Limb (tissue), 2 donors: Measurements from ENCODE around the gene MRPS21.
A peak's percentile ranks its signal among the peaks of the same experiment; 100 is the strongest.

Experiments
- DNase-seq, 2 donors: peaks; one replicate each; pipeline ENCODE4 v3.0.0-alpha.2; 2016; ENCODE audit errors: extremely low spot score in 2 of 2

Gene MRPS21

DNA sequence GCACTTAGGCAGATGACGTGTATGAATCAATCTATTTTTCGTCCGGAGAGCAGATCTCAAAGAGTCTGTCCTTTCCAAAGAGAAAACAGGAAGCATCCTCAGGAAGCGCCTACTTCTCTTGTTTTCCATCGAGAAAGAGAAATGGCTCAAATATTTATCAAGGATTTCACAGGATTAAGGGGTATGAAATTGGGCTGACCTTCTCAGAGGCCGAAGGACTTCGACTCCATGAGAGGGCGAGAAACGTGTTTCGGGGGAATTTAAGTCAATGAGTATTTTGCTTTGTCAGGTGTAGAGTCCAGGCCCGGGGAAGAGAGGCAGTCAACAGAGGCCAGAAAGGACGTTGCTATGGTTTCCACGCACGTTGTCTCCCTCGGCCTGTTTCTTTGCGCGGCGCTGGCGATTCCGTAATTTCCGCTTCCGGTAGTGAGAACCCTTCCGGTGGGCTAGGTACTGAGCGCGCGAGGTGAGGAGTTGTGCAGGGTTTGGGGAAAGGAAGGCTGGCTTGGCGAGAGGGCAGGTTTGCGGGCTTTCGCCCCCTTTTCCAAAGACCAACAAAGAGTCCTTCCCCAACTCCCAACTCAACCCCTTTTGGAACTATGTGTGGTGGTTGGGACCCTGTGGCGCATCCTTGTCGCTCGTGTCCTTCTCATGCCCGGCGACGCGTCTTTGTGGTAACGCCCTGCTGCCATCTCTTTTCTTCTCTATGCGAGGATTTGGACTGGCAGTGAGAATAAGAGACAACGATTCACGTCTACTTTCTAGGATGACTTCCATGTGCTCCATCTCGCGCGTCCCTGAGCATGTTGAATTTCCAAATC, at the start of gene MRPS21:
Gene MRPS21, plus strand, starts transcription at position 429 of the 821 bp plus-strand sequence. CDS start 506 bp downstream, outside the sequence.
- peak; percentile 92 to 96 for DNase-seq

- DNase-seq: no peak
Observed at GRCh38 chr1:150249936-150250335, 43.7 kb upstream of the MRPS21 start.

GRCh38 chr1:150256198-150256553, 37.5 kb upstream of the MRPS21 start:
- no peak for DNase-seq

DNA sequence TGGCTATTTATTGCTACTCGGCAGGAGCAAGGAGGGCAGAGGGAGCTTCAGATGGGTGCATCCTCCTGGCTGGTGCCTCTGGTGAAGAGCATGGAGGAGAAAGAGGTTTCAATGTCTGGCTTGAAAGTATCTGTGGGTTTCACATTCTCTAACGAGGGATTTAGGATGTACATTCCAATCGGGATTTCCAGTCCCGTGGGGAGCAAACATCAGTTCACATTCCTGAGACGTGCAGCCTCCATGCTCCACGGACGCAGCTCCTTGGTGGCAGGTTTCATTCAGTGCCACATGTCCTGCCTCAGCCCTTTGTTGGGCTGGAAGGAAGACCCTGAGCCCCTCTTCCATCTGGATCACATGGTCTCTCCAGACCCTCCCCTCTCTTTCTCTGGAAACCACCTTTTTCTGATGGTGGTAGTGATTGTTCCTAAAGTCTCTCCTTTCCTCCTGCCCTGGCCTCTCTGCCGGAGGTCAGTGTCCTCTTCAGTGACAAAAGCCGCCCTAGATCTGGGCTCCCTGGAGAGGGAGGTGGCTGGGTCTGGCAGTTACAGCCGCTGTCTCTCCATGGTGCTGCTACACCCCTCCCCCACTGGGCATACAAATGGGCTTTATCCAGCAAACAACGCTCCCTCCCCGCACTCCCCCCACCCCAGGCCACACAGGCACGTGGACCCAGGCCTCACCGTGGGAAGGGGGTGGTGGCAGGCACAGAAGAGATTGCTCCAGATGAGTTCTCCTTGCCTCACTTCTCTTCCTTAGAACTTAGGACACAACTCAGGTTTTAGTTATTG, 36.9 kb upstream of the MRPS21 start:
- peak in 1 of 2 donors; percentile 57 for DNase-seq

- DNase-seq: peak in 1 of 2 donors; percentile 54
Observed at GRCh38 chr1:150257624-150258585, 35.8 kb upstream of the MRPS21 start, which contains the start of gene CA14. Gene CA14 (plus strand): TSS chr1:150257774. CDS start chr1:150258129, 355 bp downstream.

- DNase-seq: peak in 1 of 2 donors; percentile 57
Observed at GRCh38 chr1:150259217-150259616, 34.4 kb upstream of the MRPS21 start.

GRCh38 chr1:150259758-150260669, 33.6 kb upstream of the MRPS21 start:
- peak; percentile 70 to 74 for DNase-seq

GRCh38 chr1:150261367-150261766, 32.3 kb upstream of the MRPS21 start:
- DNase-seq: no peak

DNA sequence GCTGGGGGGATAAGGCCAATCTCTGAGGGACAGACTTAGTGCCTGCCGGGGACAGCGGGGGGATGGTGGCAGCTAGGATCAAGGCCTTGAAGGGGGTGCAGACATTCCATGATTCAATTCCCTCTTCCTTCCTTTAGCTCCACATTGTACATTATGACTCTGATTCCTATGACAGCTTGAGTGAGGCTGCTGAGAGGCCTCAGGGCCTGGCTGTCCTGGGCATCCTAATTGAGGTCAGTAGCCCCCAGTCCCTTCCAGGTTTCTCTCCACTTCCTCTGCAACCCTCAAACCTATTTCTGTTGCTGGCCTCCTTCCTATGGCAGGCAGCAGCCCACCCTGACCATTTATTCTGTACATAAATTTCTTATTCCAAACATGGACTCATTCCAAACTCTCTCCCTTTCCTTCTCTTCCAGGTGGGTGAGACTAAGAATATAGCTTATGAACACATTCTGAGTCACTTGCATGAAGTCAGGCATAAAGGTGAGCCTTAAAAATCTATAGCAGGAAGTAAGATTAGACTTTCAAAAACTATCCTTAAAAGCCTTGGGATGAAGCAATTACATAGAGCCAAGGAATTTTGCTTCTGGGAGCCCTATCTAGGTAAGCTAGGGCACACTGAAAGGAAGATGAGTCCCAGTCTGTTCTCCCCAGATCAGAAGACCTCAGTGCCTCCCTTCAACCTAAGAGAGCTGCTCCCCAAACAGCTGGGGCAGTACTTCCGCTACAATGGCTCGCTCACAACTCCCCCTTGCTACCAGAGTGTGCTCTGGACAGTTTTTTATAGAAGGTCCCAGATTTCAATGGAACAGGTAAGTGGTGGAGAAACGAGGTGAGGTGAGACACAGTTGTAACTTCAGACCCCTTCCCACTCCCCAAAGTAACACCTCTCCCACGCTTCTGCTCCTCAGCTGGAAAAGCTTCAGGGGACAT, 31.0 kb upstream of the MRPS21 start:
- no peak for DNase-seq

GRCh38 chr1:150263549-150263948, 30.1 kb upstream of the MRPS21 start:
- no peak for DNase-seq

DNA sequence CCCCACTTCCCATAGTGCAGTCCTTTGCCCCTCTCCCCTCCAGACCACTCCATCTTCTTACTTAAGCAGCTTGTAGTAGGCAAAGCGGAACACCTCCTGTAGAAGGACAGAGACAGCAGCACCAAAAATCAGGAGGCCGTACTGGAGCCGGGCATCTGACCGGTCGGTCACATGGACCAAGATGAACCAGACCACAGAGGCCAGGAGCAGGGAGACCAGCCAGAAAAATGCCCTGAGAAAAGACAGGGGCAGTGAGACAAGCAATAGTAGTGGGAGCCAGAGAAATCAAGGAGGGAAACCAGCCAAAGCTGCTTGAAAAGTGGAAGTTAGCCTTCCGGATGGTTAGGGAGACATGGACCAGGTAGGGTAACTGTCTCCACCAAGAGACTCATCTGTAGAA, 25.8 kb upstream of the MRPS21 start:
- DNase-seq: no peak

GRCh38 chr1:150268340-150268704, 25.3 kb upstream of the MRPS21 start:
- no peak for DNase-seq

- peak; percentile 97 to 99 for DNase-seq
Observed at GRCh38 chr1:150268705-150269403, 24.8 kb upstream of the MRPS21 start, which contains the start of gene APH1A. Gene APH1A (minus strand): TSS chr1:150269016. CDS start chr1:150268810, 206 bp downstream.

DNA sequence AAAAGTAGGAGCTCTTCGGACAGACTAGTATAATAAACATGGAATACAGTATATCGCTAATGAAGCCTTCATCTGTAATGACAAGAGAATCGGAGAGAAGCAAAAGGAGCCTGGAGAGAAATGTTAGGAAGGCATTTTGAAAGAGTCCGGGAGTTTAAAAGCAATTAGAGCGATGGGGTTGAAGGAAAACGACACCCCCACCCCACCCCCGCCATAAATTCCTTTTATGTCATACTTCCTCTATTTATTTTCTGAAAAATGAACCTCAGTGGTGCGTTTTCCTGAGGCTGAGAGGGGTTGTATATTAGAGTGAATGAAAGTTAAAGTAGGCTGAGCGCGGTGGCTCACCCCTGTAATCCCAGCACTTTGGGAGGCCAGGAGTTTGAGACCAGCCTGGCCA, 24.2 kb upstream of the MRPS21 start:
- no peak for DNase-seq

DNA sequence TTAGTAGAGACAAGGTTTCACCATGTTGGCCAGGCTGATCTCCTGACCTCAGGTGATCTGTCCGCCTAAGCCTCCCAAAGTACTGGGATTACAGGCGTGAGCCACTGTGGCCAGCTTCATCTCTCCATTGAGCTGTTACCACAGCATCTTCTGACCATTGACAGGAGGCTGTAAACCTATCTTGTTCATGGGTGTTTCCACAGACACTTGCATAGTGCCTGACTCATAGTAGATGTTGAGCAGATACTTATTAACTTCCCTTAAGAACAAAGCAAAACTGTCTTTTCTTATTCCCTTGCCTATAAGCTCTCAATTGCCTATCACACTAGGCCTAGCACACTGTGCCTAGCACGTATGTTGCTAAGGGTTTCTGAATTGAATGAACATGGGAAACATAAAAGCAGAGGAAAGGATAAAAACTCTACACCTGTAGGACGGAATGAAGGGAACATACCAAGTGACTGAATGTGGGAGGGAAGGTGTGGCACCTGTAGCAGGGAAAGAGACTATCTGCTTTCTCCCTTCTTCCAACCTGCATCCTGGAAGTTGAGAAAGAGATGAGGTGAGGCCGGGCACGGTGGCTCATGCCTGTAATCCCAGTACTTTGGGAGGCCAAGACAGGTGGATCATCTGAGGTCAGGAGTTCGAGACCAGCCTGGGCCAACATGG, 22.2 kb upstream of the MRPS21 start:
- no peak for DNase-seq

GRCh38 chr1:150273311-150273710, 20.4 kb upstream of the MRPS21 start:
- no peak for DNase-seq

DNA sequence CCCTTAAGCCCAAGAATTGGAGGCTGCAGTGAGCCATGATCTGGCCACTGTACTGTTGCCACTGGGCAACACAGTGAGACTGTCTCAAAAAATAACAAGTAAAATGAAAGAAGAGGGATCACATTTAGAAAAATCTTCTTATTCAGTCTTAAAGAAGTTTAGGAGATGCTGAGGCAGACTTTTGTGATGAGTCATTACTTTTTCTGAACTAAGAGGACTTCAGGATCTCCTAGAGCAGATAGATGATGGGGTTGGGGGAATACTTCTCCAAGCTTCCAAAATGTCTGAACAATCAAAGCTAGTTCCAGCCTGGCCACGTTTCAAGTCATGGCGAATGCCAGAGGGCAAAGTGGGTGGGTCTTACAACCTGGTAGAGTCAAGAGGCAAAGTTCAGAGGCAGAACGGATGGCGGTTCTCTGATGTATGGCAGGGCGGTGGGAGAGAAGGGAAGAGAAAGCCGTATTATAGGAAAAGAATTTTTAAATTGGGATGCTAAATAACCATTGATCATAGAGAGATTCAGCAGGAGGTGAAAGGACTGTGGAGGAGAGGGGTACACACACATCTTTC, 13.4 kb upstream of the MRPS21 start:
- no peak for DNase-seq
